Amygdala (tissue), 56 donors: ENCODE data around the gene PGAP3.
"Not testable (repeated sequence)": the region's sequence is repeated elsewhere in the genome, so short reads cannot be mapped to it uniquely, and the experiment has no call there.

Experiments
- DNase-seq, 56 donors: peaks; one replicate each; lab custom pipeline; 2025; lab: John Stamatoyannopoulos, UW

PGAP3 gene, protein sequence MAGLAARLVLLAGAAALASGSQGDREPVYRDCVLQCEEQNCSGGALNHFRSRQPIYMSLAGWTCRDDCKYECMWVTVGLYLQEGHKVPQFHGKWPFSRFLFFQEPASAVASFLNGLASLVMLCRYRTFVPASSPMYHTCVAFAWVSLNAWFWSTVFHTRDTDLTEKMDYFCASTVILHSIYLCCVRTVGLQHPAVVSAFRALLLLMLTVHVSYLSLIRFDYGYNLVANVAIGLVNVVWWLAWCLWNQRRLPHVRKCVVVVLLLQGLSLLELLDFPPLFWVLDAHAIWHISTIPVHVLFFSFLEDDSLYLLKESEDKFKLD

GRCh38 chr17:39687546-39688474 is at the start of gene PGAP3:
PGAP3 (minus strand) TSS chr17:39688057; CDS start chr17:39688014, 43 bp downstream.
- DNase-seq, result peak; percentile 26 to 97 (median 82)

DNA sequence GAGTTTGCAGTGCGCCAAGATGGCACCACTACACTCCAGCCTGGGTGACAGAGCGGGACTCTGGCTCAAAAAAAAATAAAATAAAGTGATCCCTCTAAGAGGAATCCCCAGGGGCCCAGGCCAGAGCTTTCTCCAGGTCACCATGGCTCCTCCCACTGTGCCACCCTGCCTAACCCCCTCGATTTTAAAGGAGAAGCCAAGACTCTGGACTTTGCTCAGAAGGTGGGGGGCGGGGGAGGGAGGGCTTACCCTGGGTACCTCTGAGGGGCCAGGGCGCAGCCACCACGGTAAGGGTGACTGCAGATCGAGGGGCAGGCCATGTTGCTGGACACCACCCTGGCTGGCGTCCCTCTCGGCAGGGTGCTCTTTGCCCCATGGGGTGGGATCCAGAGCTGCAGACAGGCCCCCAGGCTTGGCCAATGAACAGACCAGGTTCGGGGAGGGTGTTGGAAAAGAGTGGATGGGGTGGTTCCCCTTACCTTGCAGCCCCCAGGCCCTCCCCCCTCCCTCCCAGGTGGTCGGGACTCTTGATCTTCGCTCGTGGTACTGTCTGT is 49.4 kb upstream of the PGAP3 start:
- DNase-seq, result no peak

DNA sequence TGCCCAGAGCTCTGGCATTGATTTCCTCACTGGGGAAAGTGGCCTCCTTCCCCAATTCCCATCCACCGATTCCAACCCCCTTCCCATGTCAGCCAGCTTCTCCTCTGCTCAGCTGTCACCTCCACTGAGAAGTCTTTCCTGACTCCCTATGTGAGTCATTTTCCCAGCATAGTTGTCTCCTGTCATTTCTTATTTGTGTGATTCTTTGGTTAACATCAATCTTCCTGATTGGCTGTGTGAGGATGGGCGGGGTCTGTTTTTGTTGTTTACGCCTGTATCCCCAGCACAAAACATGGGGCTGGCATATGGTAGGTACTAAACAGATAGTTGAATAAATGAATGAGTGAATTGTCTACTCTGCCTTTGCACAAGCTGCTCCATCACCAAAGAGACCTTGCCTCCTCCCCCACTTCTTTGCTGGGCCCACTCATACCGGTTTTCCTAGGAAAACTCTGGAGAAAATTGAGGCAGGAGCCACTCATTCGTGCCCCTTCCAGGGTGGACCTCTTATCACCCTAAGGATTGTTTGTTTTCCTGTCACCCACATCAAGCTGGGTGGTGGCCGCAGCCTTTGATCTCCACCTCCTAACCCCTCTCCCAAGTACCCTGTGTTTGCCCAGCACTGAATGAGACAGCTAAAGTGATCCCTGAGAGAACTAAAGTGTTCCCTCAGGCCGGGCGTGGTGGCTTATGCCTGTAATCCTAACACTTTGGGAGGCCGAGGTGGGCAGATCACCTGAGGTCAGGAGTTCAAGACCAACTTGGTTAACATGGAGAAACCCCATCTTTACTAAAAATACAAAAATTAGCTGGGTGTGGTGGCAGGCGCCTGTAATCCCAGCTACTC is 48.7 kb upstream of the PGAP3 start:
- no peak for DNase-seq

DNA sequence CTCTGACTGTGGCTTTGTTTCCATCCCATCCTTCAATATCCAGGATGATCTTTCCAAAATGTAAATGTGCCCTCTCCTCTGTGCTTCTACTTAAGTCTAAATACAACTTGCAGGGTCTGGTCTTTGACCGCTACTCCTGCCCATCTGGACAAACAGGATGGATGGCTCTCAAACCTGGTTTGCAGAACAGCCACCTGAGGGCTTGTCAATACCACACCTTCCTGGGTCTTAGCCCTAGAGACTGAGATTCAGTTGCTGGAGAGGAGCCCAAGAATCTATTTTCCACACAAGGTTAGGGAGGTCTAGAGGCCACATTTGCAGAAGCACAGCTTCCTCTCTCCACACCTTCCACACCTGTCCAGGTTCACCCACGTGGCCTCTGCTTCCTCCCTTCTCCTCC is 48.0 kb upstream of the PGAP3 start:
- no peak for DNase-seq

GRCh38 chr17:39732586-39732985 is 44.7 kb upstream of the PGAP3 start:
- no peak for DNase-seq

GRCh38 chr17:39730095-39730921 is 42.5 kb upstream of the PGAP3 start, which contains the start of gene MIEN1:
MIEN1 (minus strand) TSS chr17:39730532; CDS start chr17:39730495, 37 bp downstream.
- peak; percentile 44 to 97 (median 81) for DNase-seq

DNA sequence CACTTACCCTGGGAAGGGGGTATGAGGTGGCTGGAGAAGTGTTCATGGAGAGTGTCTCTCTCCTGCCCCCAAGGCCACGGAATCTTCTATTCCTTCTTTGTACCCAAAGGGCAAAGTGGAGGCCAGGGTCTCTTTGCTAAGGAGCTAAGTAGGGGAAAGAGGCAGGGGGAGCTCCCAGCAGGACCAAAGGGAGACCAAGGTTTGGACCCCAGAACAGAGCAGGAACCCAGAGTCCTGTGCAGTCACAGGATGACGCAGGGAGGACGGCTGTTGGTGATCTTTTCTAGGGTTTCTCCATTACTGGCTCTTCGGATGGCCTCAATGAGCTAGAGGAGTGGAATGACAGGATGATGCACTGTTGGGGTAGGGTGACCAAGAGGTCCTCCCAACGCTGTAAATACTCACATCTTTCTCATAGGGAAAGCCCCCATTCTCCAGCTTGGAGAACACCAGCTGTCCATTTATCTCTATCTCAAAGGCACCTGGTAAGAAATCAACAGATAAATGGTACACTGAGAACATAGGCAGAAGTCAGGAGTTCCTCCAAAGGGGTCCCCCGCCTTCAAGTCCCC is 41.5 kb upstream of the PGAP3 start:
- DNase-seq, result no peak

DNA sequence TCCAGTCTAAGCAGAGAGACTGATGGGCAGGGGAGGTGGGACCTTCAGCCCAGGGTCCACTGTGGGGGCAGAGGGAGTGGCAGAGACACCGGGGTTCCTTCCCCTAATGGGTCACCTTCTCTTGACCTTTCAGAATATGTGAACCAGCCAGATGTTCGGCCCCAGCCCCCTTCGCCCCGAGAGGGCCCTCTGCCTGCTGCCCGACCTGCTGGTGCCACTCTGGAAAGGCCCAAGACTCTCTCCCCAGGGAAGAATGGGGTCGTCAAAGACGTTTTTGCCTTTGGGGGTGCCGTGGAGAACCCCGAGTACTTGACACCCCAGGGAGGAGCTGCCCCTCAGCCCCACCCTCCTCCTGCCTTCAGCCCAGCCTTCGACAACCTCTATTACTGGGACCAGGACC is 39.7 kb upstream of the PGAP3 start:
- no peak for DNase-seq

GRCh38 chr17:39726617-39727016 is 38.8 kb upstream of the PGAP3 start:
- DNase-seq, result no peak

DNA sequence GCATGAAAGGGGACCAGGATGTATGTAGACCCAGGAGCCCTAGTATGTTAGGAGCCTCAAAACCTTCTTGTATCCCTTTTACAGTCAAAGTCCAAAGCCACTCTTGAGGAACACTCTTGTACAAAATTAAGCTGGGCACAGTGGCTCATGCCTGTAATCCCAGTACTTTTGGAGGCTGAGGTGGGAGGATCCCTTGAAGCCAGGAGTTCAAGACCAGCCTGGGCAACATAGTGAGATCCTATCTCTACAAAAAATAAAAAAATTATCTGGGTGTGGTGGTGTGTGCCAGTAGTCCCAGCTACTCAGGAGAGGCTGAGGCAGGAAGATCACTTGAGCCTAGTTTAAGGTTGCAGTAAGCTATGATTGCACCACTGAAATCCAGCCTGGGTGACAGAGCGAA is 38.1 kb upstream of the PGAP3 start:
- DNase-seq, result not testable (repeated sequence)

DNA sequence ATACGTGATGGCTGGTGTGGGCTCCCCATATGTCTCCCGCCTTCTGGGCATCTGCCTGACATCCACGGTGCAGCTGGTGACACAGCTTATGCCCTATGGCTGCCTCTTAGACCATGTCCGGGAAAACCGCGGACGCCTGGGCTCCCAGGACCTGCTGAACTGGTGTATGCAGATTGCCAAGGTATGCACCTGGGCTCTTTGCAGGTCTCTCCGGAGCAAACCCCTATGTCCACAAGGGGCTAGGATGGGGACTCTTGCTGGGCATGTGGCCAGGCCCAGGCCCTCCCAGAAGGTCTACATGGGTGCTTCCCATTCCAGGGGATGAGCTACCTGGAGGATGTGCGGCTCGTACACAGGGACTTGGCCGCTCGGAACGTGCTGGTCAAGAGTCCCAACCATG is 36.9 kb upstream of the PGAP3 start:
- no peak for DNase-seq

GRCh38 chr17:39722965-39723848 is 35.4 kb upstream of the PGAP3 start:
- DNase-seq, result no peak

DNA sequence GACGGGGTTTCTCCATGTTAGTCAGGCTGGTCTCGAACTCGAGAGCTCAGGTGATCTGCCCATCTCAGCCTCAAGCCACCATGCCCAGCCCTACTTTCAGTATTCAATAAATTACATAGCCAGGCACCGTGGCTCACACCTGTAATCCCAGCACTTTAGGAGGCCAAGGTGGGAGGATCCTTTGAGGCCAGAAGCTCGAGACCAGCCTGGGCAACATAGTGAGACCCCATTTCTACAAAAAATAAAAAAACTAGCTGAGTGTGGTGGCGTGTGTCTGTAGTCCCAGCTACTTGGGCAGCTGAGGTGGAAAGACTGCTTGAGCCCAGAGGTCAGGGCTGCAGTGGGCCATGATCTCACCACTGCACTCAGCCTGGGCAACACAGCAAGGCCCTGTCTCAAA is 34.2 kb upstream of the PGAP3 start:
- no peak for DNase-seq

GRCh38 chr17:39719563-39720355 is 31.9 kb upstream of the PGAP3 start:
- no peak for DNase-seq

- no peak for DNase-seq
Measured at GRCh38 chr17:39717660-39718059, 29.8 kb upstream of the PGAP3 start.

GRCh38 chr17:39716879-39717536 is 29.2 kb upstream of the PGAP3 start:
- no peak for DNase-seq
